ENCODE measurements around the gene HOXD1. TPM values are rescaled to one million over a fixed set of nuclear protein-coding genes. Genes with fewer than 3 reads are reported as not detected.

The HOXD1 gene
- total RNA-seq, 1 donor = not detected

DNA sequence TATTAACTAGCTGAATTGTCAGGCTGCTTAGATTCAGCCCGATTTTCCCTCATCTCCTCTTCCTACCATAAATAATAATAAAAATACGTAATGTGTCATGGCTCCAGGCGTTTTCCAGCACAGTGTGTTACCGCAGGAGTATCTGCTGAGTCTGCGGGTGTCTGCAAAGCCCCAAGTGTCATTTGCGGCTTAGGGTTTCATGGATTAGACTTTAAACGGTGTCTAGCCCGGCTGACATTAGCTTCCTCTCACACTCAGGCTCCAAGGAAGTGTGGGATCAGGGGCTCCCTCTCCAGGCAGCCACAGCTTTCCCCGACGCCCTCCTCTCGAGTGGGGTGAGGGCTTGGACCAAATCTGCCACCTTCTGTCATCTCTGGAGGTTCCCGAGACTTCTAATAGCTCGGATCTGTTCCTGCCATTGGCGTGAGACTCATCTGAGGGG is 14.1 kb upstream of the HOXD1 start:
- no peaks in the 10 kb centered on the region for H3K79me2 ChIP-seq (ENCODE audit: insufficient read depth, low read length)
- no peaks in the 10 kb centered on the region for H3K9me3 ChIP-seq (ENCODE audit: low read depth, low read length)
- H4K20me1 ChIP-seq (ENCODE audit: insufficient read depth, low read length) = no peaks in the 10 kb centered on the region
- H3K4me3 ChIP-seq (ENCODE audit: insufficient read depth, low read length) = peak overlapping the region; percentile 19
- TF ChIP-seq, protein P1, sequence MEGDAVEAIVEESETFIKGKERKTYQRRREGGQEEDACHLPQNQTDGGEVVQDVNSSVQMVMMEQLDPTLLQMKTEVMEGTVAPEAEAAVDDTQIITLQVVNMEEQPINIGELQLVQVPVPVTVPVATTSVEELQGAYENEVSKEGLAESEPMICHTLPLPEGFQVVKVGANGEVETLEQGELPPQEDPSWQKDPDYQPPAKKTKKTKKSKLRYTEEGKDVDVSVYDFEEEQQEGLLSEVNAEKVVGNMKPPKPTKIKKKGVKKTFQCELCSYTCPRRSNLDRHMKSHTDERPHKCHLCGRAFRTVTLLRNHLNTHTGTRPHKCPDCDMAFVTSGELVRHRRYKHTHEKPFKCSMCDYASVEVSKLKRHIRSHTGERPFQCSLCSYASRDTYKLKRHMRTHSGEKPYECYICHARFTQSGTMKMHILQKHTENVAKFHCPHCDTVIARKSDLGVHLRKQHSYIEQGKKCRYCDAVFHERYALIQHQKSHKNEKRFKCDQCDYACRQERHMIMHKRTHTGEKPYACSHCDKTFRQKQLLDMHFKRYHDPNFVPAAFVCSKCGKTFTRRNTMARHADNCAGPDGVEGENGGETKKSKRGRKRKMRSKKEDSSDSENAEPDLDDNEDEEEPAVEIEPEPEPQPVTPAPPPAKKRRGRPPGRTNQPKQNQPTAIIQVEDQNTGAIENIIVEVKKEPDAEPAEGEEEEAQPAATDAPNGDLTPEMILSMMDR (IDR thresholded peaks at IDR 0.05; ENCODE audit: extremely low read depth, low read depth, low read length) = no peak
- peak; percentile 84 for DNase-seq (ENCODE audit: insufficient read length, low spot score, missing footprints)
- peak overlapping the region; percentile 25 for H2AFZ ChIP-seq (ENCODE audit: low read length)
- H3K4me1 ChIP-seq (ENCODE audit: insufficient read depth, low read length) = peaks cover 9% of the 10 kb centered on the region
- peak overlapping the region; percentile 60 for H3K4me2 ChIP-seq (ENCODE audit: insufficient read depth, low read length)
- peaks cover 64% of the 10 kb centered on the region for H3K27me3 ChIP-seq (ENCODE audit: insufficient read depth, low read length)
- no peak overlapping the region for H3K27ac ChIP-seq (ENCODE audit: low read depth, low read length)
- H3K36me3 ChIP-seq (ENCODE audit: insufficient read depth, low read length) = no peaks in the 10 kb centered on the region

DNA sequence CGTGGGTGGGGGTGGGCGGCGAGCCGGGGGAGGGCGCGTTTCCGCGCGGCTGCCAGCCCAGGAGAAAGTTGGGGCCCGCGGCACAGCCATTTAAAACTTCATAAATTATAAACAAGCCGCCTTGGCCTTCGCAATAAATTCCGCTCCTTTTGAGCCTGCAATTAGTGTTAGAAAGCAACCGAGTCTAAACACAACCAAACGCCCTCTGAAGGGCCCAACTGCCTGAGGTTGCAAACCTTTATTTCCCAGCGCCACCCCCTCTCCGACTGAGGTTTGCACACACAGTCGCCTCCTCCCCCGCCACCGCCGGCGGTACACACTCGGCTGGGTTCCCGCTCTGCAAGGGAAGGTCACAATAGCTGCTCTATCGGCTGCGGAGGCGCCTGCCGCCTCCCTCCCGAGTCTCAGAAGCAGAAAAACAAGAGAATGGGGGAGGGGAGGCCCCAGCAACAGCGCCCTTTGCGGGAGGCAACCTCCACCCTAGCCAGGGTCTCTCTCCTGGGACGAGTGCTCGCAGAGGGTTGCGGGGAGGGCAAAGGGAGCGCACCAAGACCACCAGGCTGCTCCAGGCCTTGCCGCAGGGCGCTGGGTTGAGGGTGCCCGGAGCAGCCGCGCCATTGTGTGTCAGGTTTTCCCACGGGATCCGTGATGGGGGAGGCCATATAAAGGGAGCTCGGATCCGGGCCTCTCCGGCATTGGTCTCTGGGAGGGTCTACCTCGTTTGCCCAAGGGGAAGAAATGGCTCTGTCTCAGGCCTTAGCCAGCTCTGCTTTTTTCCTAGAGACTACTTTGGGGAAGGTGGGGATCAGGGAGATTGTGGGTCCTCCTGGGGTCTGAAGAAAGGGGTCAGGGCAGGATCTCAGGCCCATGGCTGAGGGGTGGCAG is 13.4 kb upstream of the HOXD1 start:
- peak; percentile 54 for DNase-seq (ENCODE audit: insufficient read length, low spot score, missing footprints)
- Histone ChIP-seq H3K27me3 (ENCODE audit: insufficient read depth, low read length) (peaks cover 70% of the 10 kb centered on the region), H3K4me2 (ENCODE audit: insufficient read depth, low read length) (no peak overlapping the region)

DNA sequence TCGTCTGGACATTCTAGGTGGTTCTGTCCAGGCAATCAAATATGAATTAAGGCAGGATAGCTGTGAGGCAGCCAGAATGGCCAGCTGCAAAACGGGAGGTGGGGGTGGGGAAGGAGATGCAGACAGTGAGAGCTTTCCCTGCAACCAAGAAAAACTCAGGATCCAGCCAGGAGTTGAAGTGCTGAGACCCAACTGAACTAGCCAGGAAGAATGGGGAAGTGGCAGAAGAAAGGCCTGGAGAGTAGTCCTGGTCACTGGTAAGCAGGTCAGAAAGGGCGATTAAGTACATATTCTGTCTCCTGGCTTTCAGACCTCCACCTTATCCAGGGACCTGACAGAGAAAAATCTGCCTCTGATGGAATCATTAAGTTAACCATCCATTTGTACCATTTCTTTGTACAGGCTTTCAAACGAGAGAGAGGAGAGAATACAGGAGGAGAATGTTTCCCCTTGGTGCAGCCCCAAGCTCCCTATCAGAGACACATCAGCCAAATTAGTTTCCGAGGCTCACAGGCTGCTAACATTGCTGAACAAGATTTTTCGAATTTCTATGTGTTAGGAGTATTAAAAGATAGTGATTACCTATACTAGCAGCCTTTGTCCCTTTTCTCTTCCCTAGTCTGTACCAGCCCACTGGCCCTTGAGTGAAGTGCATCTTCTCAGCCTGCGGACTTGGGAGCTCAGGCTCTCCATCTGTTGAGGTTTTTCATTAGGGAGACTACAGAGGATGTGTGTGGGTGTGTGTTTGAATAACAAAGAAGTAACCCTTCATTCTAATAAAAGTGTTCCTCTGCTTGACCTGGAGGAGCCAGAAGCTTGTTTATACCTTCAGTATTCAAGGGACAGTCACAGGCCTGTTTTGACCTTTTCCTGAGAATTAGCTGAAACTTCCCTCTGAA is 12.5 kb upstream of the HOXD1 start:
- no peaks in the 10 kb centered on the region for H3K36me3 ChIP-seq (ENCODE audit: insufficient read depth, low read length)
- peaks cover 9% of the 10 kb centered on the region for H3K4me1 ChIP-seq (ENCODE audit: insufficient read depth, low read length)
- H3K27ac ChIP-seq (ENCODE audit: low read depth, low read length) = no peak overlapping the region
- TF ChIP-seq, protein P1 (IDR thresholded peaks at IDR 0.05; ENCODE audit: extremely low read depth, low read depth, low read length) = no peak
- no peak overlapping the region for H3K4me2 ChIP-seq (ENCODE audit: insufficient read depth, low read length)
- H4K20me1 ChIP-seq (ENCODE audit: insufficient read depth, low read length) = no peaks in the 10 kb centered on the region
- DNase-seq (ENCODE audit: insufficient read length, low spot score, missing footprints) = peak; percentile 53
- no peaks in the 10 kb centered on the region for H3K79me2 ChIP-seq (ENCODE audit: insufficient read depth, low read length)
- peaks cover 78% of the 10 kb centered on the region for H3K27me3 ChIP-seq (ENCODE audit: insufficient read depth, low read length)
- H3K9me3 ChIP-seq (ENCODE audit: low read depth, low read length) = no peaks in the 10 kb centered on the region
- H3K4me3 ChIP-seq (ENCODE audit: insufficient read depth, low read length) = no peak overlapping the region
- H2AFZ ChIP-seq (ENCODE audit: low read length) = no peak overlapping the region

More for the DNA sequence above, 13.4 kb upstream of the HOXD1 start:
- H2AFZ ChIP-seq (ENCODE audit: low read length) = no peak overlapping the region
- H3K79me2 ChIP-seq (ENCODE audit: insufficient read depth, low read length) = no peaks in the 10 kb centered on the region
- H3K9me3 ChIP-seq (ENCODE audit: low read depth, low read length) = no peaks in the 10 kb centered on the region
- H3K4me1 ChIP-seq (ENCODE audit: insufficient read depth, low read length) = peaks cover 9% of the 10 kb centered on the region
- TF ChIP-seq, protein P1 (IDR thresholded peaks at IDR 0.05; ENCODE audit: extremely low read depth, low read depth, low read length) = no peak
- no peaks in the 10 kb centered on the region for H3K36me3 ChIP-seq (ENCODE audit: insufficient read depth, low read length)
- H3K4me3 ChIP-seq (ENCODE audit: insufficient read depth, low read length) = peak overlapping the region; percentile 19
- no peaks in the 10 kb centered on the region for H4K20me1 ChIP-seq (ENCODE audit: insufficient read depth, low read length)
- no peak overlapping the region for H3K27ac ChIP-seq (ENCODE audit: low read depth, low read length)
